OCI-LY7 (cell line): ENCODE results near the gene INAVA. TPM values are rescaled to one million over a fixed set of nuclear protein-coding genes. Genes with fewer than 3 reads are reported as not detected.
"Not testable (repeated sequence)": the region's sequence is repeated elsewhere in the genome, so short reads cannot be mapped to it uniquely, and the experiment has no call there.

Experiments used
- BruUV-seq: library from RNA; stranded (reverse); fragments of 400-500 nt; replicated peaks from 2 replicates; lab custom pipeline; 2021; lab: Mats Ljungman, UMichigan
- CTCF ChIA-PET: fragments of 300-600 bp; sonication (Branson Sonifier 250); formaldehyde crosslinking; loops from one replicate; lab custom pipeline; 2022; ENCODE audit warnings: antibody characterized with exemption; ENCODE audit not compliant: unreplicated experiment; lab: Charles Lee
- POLR2A ChIA-PET: fragments of 300-600 bp; sonication (Branson Sonifier 250); formaldehyde crosslinking; loops from one replicate; lab custom pipeline; 2022; ENCODE audit warnings: antibody characterized with exemption; lab: Charles Lee
- DNase-seq: peaks from one replicate; pipeline ENCODE4 v3.0.0-alpha.2; 2015; ENCODE audit warnings: low spot score
- H2AFZ ChIP-seq: fragments of 200-600 bp; sonication (generic), shearing (Covaris generic); 2 replicates; pipeline ENCODE4 v1.6.1; 2014; ENCODE audit warnings: mild to moderate bottlenecking, antibody characterized with exemption, low read length, moderate library complexity
- H3K27ac ChIP-seq: fragments of 200-600 bp; sonication (generic); 2 replicates; pipeline ENCODE4 v1.5.1; 2014; ENCODE audit warnings: mixed run types, low read depth, mild to moderate bottlenecking, moderate library complexity, low read length, inconsistent platforms; ENCODE audit not compliant: poor library complexity, severe bottlenecking
- H3K36me3 ChIP-seq: fragments of 200-600 bp; sonication (generic); 2 replicates; pipeline ENCODE4 v1.6.1; 2014; ENCODE audit warnings: mild to moderate bottlenecking, antibody characterized with exemption, low read length, moderate library complexity, mixed read lengths; ENCODE audit not compliant: insufficient read depth
- H3K4me1 ChIP-seq: fragments of 200-600 bp; sonication (generic); 2 replicates; pipeline ENCODE4 v1.5.1; 2014; ENCODE audit warnings: mild to moderate bottlenecking, low read length; ENCODE audit not compliant: insufficient read depth, poor library complexity, severe bottlenecking
- H3K4me2 ChIP-seq: fragments of 200-600 bp; sonication (generic); 2 replicates; pipeline ENCODE4 v1.6.1; 2014; ENCODE audit warnings: mild to moderate bottlenecking, low read length
- H3K4me3 ChIP-seq: fragments of 200-600 bp; sonication (generic); 2 replicates; pipeline ENCODE4 v1.5.1; 2014; ENCODE audit warnings: mild to moderate bottlenecking, low read depth, low read length; ENCODE audit not compliant: poor library complexity, severe bottlenecking
- H3K79me2 ChIP-seq: fragments of 200-600 bp; sonication (generic); 2 replicates; pipeline ENCODE4 v1.6.1; 2016; ENCODE audit warnings: low read depth, mild to moderate bottlenecking, low read length, moderate library complexity, mixed read lengths; ENCODE audit not compliant: insufficient read depth
- H3K9me2 ChIP-seq: fragments of 200-600 bp; sonication (generic); 2 replicates; pipeline ENCODE4 v1.6.1; 2016; ENCODE audit warnings: mild to moderate bottlenecking, low read length, mixed read lengths; ENCODE audit not compliant: insufficient read depth
- H3K9me3 ChIP-seq: fragments of 200-600 bp; sonication (generic); 2 replicates; pipeline ENCODE4 v1.6.1; 2014; ENCODE audit warnings: mild to moderate bottlenecking, mixed run types, low read length, mixed read lengths
- H4K20me1 ChIP-seq: fragments of 200-600 bp; sonication (generic); 2 replicates; pipeline ENCODE4 v1.6.1; 2014; ENCODE audit warnings: mild to moderate bottlenecking, antibody characterized with exemption, low read length, moderate library complexity, mixed read lengths; ENCODE audit not compliant: insufficient read depth
- CTCF ChIP-seq: fragments of 200-600 bp; sonication (generic); conservative IDR thresholded peaks from 2 replicates; pipeline ENCODE4 v1.5.1; 2014; ENCODE audit warnings: mild to moderate bottlenecking, antibody characterized with exemption, low read length, moderate library complexity, mixed read lengths
- EZH2phosphoT487 ChIP-seq: fragments of 200-600 bp; sonication (generic); IDR thresholded peaks from 2 replicates; pipeline ENCODE4 v1.6.1; 2018; ENCODE audit warnings: low read depth, borderline replicate concordance, mild to moderate bottlenecking, mixed run types, antibody characterized with exemption, low read length, moderate library complexity, mixed read lengths
- intact Hi-C: fragments of 100-400 bp; cut with micrococcal nuclease; formaldehyde crosslinking; loops from one replicate; pipeline ENCODE4 v1.10.0; 2022; ENCODE audit not compliant: unreplicated experiment
- total RNA-seq, 2 experiments: library from RNA; depleted of rRNA in 1 of 2; stranded (reverse); fragments of >200 nt in 1 of 2; shearing (Covaris generic) in 1 of 2; gene quantifications; 2 replicates each; pipeline ENCODE4 v1.2.3, GENCODE V29; 2014 to 2022

INAVA gene
- total RNA-seq, 2 experiments from 2014 or later: not detected

GRCh38 chr1:200934676-200935245 lies 40.1 kb downstream of the INAVA start:
- TF ChIP-seq CTCF (no peak), EZH2phosphoT487 (no peak)
- ChIA-PET POLR2A (no interaction called here), CTCF (no interaction called here)
- Histone ChIP-seq H3K4me1 (no peaks in the 10 kb centered on the region), H3K36me3 (no peaks in the 10 kb centered on the region), H3K4me2 (no peak overlapping the region), H3K27ac (no peak overlapping the region), H2AFZ (no peak overlapping the region), H3K79me2 (no peaks in the 10 kb centered on the region), H3K9me3 (no peaks in the 10 kb centered on the region), H4K20me1 (no peaks in the 10 kb centered on the region), H3K9me2 (no peaks in the 10 kb centered on the region), H3K4me3 (no peak overlapping the region)
- no peak for DNase-seq
- intact Hi-C loops: no loop called here
- no TSS peak for BruUV-seq

- H4K20me1 ChIP-seq, CTCF ChIA-PET, H3K9me2 ChIP-seq, H3K36me3 ChIP-seq, H3K27ac ChIP-seq, H2AFZ ChIP-seq, H3K4me3 ChIP-seq, intact Hi-C loops, H3K9me3 ChIP-seq, BruUV-seq, DNase-seq, H3K79me2 ChIP-seq, POLR2A ChIA-PET, H3K4me1 ChIP-seq, H3K4me2 ChIP-seq: not testable (repeated sequence)
Measured at GRCh38 chr1:200935286-200935962, 40.7 kb downstream of the INAVA start.

- intact Hi-C loops: no loop called here
- H3K27ac ChIP-seq: no peak overlapping the region
- no peaks in the 10 kb centered on the region for H3K4me1 ChIP-seq
- H3K79me2 ChIP-seq: no peaks in the 10 kb centered on the region
- no peaks in the 10 kb centered on the region for H3K9me3 ChIP-seq
- BruUV-seq: no TSS peak
- H3K36me3 ChIP-seq: no peaks in the 10 kb centered on the region
- no peak overlapping the region for H3K4me3 ChIP-seq
- H3K9me2 ChIP-seq: no peaks in the 10 kb centered on the region
- CTCF ChIA-PET: no interaction called here
- POLR2A ChIA-PET: interaction anchor here (0.6 to 0.7 kb wide), 4 partner anchors 42 to 959 kb away, joined by 3 read pairs; no protein-coding TSS in a partner anchor
- TF ChIP-seq EZH2phosphoT487 (no peak), CTCF (no peak)
- no peaks in the 10 kb centered on the region for H4K20me1 ChIP-seq
- H2AFZ ChIP-seq: no peak overlapping the region
- H3K4me2 ChIP-seq: no peak overlapping the region
- DNase-seq: no peak
Measured at GRCh38 chr1:200938955-200939354, 44.3 kb downstream of the INAVA start.
